GM10248 (cell line): ENCODE measurements around the gene PABPC1L.
A peak's percentile ranks its signal among the peaks of the same experiment; 100 is the strongest.

Source experiments
- CTCF ChIA-PET: fragments of 300-600 bp; sonication (Branson Sonifier 250); formaldehyde crosslinking; extraction: SDS; loops from one replicate; lab custom pipeline; 2021; ENCODE audit warnings: antibody characterized with exemption; lab: Yijun Ruan, JAX
- POLR2A ChIA-PET: fragments of 350-650 bp; sonication (Branson Sonifier 250); formaldehyde crosslinking; extraction: SDS; loops from one replicate; lab custom pipeline; 2020; ENCODE audit warnings: antibody characterized with exemption; lab: Yijun Ruan, JAX
- DNase-seq: peaks from one replicate; pipeline ENCODE4 v3.0.0; 2012; ENCODE audit errors: extremely low spot score
- CTCF ChIP-seq: IDR thresholded peaks from 2 replicates; pipeline ENCODE4 v1.5.1; 2012; ENCODE audit warnings: mild to moderate bottlenecking, low read depth; ENCODE audit errors: extremely low read depth, missing control alignments, control extremely low read depth

PABPC1L gene

GRCh38 chr20:44901974-44902373 lies 7.9 kb upstream of the PABPC1L start:
- no peak for TF ChIP-seq CTCF
- CTCF ChIA-PET: interaction anchor here (1.1 to 1.6 kb wide), 4 partner anchors 9 to 44 kb away, joined by 3 to 5 read pairs (median 3); no protein-coding TSS in a partner anchor

GRCh38 chr20:44904377-44904776 lies 5.5 kb upstream of the PABPC1L start:
- TF ChIP-seq CTCF: no peak
- DNase-seq: no peak
- ChIA-PET POLR2A (no interaction called here), CTCF (interaction anchor here (1.0 to 1.3 kb wide), 2 partner anchors 12 to 16 kb away, joined by 4 to 5 read pairs; no protein-coding TSS in a partner anchor)

More at GRCh38 chr20:44901974-44902373, 7.9 kb upstream of the PABPC1L start:
- no peak for DNase-seq
- POLR2A ChIA-PET: no interaction called here

- POLR2A ChIA-PET: interaction anchor here (0.6 kb wide), 1 partner anchor 157 kb away, joined by 6 read pairs; no protein-coding TSS in a partner anchor
- TF ChIP-seq CTCF: no peak
These were observed 631 bp upstream of the PABPC1L start for GRCh38 chr20:44908987-44909871.

GRCh38 chr20:44910690-44911262 lies 916 bp downstream of the PABPC1L start:
- POLR2A ChIA-PET: no interaction called here
- no peak for TF ChIP-seq CTCF
- CTCF ChIA-PET: interaction anchor here (0.8 to 2.7 kb wide), 4 partner anchors 9 to 185 kb away, joined by 3 to 13 read pairs (median 3); no protein-coding TSS in a partner anchor

More at GRCh38 chr20:44908987-44909871, 631 bp upstream of the PABPC1L start:
- no peak for DNase-seq
- CTCF ChIA-PET: interaction anchor here (0.8 to 2.7 kb wide), 5 partner anchors 12 to 186 kb away, joined by 3 to 13 read pairs (median 3); no protein-coding TSS in a partner anchor

GRCh38 chr20:44911264-44911921 lies 1.5 kb downstream of the PABPC1L start:
- peak; percentile 79 for DNase-seq
- peak; percentile 47 for TF ChIP-seq CTCF
- ChIA-PET POLR2A (no interaction called here), CTCF (interaction anchor here (0.8 to 2.7 kb wide), 7 partner anchors 9 to 185 kb away, joined by 3 to 13 read pairs (median 3); no protein-coding TSS in a partner anchor)

More at GRCh38 chr20:44910690-44911262, 916 bp downstream of the PABPC1L start:
- no peak for DNase-seq

GRCh38 chr20:44912189-44912588 lies 2.3 kb downstream of the PABPC1L start:
- ChIA-PET POLR2A (no interaction called here), CTCF (interaction anchor here (0.8 to 1.4 kb wide), 3 partner anchors 16 to 41 kb away, joined by 3 read pairs; no protein-coding TSS in a partner anchor)
- no peak for TF ChIP-seq CTCF
- DNase-seq: no peak
